GM23248 (cell line): ENCODE data around the gene BCL2A1. TPM values are rescaled to one million over a fixed set of nuclear protein-coding genes. Genes with fewer than 3 reads are reported as not detected.
A peak's percentile ranks its signal among the peaks of the same experiment; 100 is the strongest.

Source experiments
- DNase-seq: peaks from one replicate; pipeline ENCODE4 v3.0.0-alpha.2; 2015
- H2AFZ ChIP-seq: fragments of 200-600 bp; sonication (generic); 2 replicates; pipeline ENCODE4 v1.6.1; 2016; ENCODE audit warnings: antibody characterized with exemption
- H3F3A ChIP-seq: fragments of 200-600 bp; sonication (generic); 2 replicates; pipeline ENCODE4 v1.6.1; 2016; ENCODE audit warnings: mild to moderate bottlenecking, antibody characterized with exemption, mixed run types; ENCODE audit not compliant: insufficient read depth
- H3K27ac ChIP-seq: fragments of 200-600 bp; sonication (generic); 2 replicates; pipeline ENCODE4 v1.5.1; 2016; ENCODE audit warnings: mild to moderate bottlenecking
- H3K27me3 ChIP-seq: fragments of 200-600 bp; sonication (generic); replicated peaks from 2 replicates; pipeline ENCODE4 v1.6.1; 2016; ENCODE audit warnings: mild to moderate bottlenecking; ENCODE audit not compliant: insufficient read depth
- H3K36me3 ChIP-seq: fragments of 200-600 bp; sonication (generic); 2 replicates; pipeline ENCODE4 v1.6.1; 2016; ENCODE audit warnings: low read depth, mild to moderate bottlenecking
- H3K4me1 ChIP-seq: fragments of 200-600 bp; sonication (generic); 2 replicates; pipeline ENCODE4 v1.6.1; 2016; ENCODE audit warnings: mild to moderate bottlenecking; ENCODE audit not compliant: insufficient read depth
- H3K4me2 ChIP-seq: fragments of 200-600 bp; sonication (generic); one replicate; pipeline ENCODE4 v1.6.1; 2016; ENCODE audit warnings: mild to moderate bottlenecking; ENCODE audit not compliant: unreplicated experiment
- H3K4me3 ChIP-seq: fragments of 200-600 bp; sonication (generic); 2 replicates; pipeline ENCODE4 v1.5.1; 2016; ENCODE audit warnings: mild to moderate bottlenecking
- H3K79me2 ChIP-seq: fragments of 200-600 bp; sonication (generic); 2 replicates; pipeline ENCODE4 v1.6.1; 2016; ENCODE audit warnings: mild to moderate bottlenecking; ENCODE audit not compliant: insufficient read depth
- H3K9ac ChIP-seq: fragments of 200-600 bp; sonication (generic); 2 replicates; pipeline ENCODE4 v1.6.1; 2016; ENCODE audit warnings: mild to moderate bottlenecking
- H3K9me2 ChIP-seq: fragments of 200-600 bp; sonication (generic); 2 replicates; pipeline ENCODE4 v1.6.1; 2016; ENCODE audit warnings: mixed run types, mild to moderate bottlenecking, moderate library complexity; ENCODE audit not compliant: insufficient read depth
- H3K9me3 ChIP-seq: fragments of 200-600 bp; sonication (generic); one replicate; pipeline ENCODE4 v1.6.1; 2017; ENCODE audit warnings: low read depth
- H4K20me1 ChIP-seq: fragments of 200-600 bp; sonication (generic); 2 replicates; pipeline ENCODE4 v1.6.0; 2016; ENCODE audit not compliant: insufficient read depth
- EZH2 ChIP-seq: fragments of 200-600 bp; sonication (generic); IDR thresholded peaks from 2 replicates; pipeline ENCODE4 v1.6.1; 2018; ENCODE audit warnings: antibody characterized with exemption, mild to moderate bottlenecking; ENCODE audit not compliant: insufficient read depth, poor library complexity, severe bottlenecking
- EZH2phosphoT487 ChIP-seq: fragments of 200-600 bp; sonication (generic); IDR thresholded peaks from 2 replicates; pipeline ENCODE4 v1.6.1; 2018; ENCODE audit warnings: antibody characterized with exemption, moderate library complexity, mild to moderate bottlenecking, low read depth; ENCODE audit not compliant: insufficient read depth
- WGBS, 2 experiments: methylation state at CpG; one replicate each; pipeline ENCODE4 v1.1.6; 2015 to 2017; ENCODE audit warnings: low lambda C conversion rate in 2 of 2, low coverage in 1 of 2; ENCODE audit errors: missing lambda C conversion rate in 2 of 2; 5-methylcytosine and 5-hydroxymethylcytosine counted together
- in situ Hi-C: fragments of 300-500 bp; cut with MboI; formaldehyde crosslinking; loops from 2 replicates; pipeline ENCODE4 v1.15.0; 2020
- polyA plus RNA-seq: library from polyadenylated mRNA; unstranded; fragments of >200 nt; fragmentation: Nextera tagmentation; extraction: Ambion mirVana; gene quantifications from 2 replicates; pipeline ENCODE4 v1.2.1, GENCODE V29; 2016
- total RNA-seq: library from RNA; depleted of rRNA; stranded (reverse); fragments of >200 nt; shearing (Covaris generic); gene quantifications from 2 replicates; pipeline ENCODE4 v1.2.3, GENCODE V29; 2014

The BCL2A1 gene
- total and polyA plus RNA-seq, 2 experiments from 2014 or later = 1.0 TPM; not detected in 1

DNA sequence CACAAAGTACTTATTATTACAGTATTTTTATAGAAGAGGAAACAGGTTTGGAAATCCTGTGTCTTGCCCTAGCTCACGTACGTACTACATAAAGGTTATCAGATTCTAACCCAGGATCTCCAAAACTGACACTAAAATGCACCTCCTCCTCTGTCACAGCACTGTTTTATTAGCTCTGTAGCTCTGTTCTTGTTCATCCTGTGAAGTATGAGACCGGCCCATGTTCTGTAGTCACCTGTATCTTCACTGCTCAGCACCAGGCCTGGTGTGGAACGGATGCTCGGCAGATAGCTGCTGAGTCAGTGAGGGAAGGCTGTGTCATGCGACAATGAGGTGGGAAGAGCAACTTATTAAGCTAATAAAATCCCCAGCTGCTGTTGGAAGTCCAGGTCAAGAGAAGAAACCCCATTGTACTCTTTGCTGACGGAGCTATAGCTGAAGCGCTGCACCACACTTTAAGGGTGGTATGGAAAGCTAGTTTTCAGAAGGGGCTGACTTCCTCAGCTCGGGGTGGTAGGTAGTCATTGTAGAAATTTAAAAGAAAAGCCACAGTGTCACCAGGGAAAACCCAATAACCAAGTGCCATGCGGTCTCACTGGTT is 22.8 kb downstream of the BCL2A1 start:
- 75 to 78% methylated on average over 10 of the region's 10 CpGs for WGBS, 2 experiments
- no peak for DNase-seq
- in situ Hi-C loops = no loop called here

DNA sequence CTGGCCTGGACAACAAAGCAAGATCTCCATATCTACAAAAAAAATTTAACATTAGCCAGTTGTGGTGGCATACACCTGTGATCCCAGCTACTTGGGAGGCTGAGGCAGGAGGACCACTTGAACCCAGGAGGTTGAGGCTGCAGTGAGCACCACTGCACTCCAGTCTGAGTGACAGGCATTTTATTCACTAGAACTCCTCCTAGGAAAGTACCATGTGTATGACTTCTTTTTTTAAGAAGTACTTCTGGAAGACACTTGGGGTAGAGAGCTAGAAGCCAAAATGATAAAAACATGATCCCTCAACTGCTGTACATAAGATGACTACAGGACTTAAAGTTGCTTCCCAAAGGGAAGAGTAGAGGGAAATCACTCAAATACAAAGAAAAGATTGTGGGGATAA is 24.0 kb downstream of the BCL2A1 start:
- no peak for TF ChIP-seq EZH2phosphoT487
- no peak for TF ChIP-seq EZH2
- Histone ChIP-seq H2AFZ (no peak overlapping the region), H3K79me2 (no peaks in the 10 kb centered on the region), H3K4me3 (no peak overlapping the region), H3K9ac (no peak overlapping the region), H3K4me1 (peaks cover 17% of the 10 kb centered on the region), H3K36me3 (no peaks in the 10 kb centered on the region), H3K27ac (no peak overlapping the region), H3K4me2 (no peak overlapping the region), H4K20me1 (no peaks in the 10 kb centered on the region), H3K9me3 (no peaks in the 10 kb centered on the region), H3K27me3 (no peaks in the 10 kb centered on the region), H3F3A (peaks cover 14% of the 10 kb centered on the region), H3K9me2 (no peaks in the 10 kb centered on the region)
- DNase-seq = no peak
- in situ Hi-C loops = no loop called here

More for the DNA sequence above, 22.8 kb downstream of the BCL2A1 start:
- no peak overlapping the region for H3K4me3 ChIP-seq
- H3K9me2 ChIP-seq = no peaks in the 10 kb centered on the region
- H3F3A ChIP-seq = peaks cover 3% of the 10 kb centered on the region; the same call in 1 of the 2 replicates
- no peaks in the 10 kb centered on the region for H4K20me1 ChIP-seq
- no peaks in the 10 kb centered on the region for H3K27me3 ChIP-seq
- no peak overlapping the region for H2AFZ ChIP-seq
- H3K4me2 ChIP-seq = no peak overlapping the region
- TF ChIP-seq EZH2 = no peak
- no peak for TF ChIP-seq EZH2phosphoT487
- peaks cover 6% of the 10 kb centered on the region for H3K4me1 ChIP-seq
- H3K36me3 ChIP-seq = no peaks in the 10 kb centered on the region
- H3K79me2 ChIP-seq = no peaks in the 10 kb centered on the region
- H3K27ac ChIP-seq = no peak overlapping the region
- H3K9me3 ChIP-seq = no peaks in the 10 kb centered on the region
- H3K9ac ChIP-seq = no peak overlapping the region

DNA sequence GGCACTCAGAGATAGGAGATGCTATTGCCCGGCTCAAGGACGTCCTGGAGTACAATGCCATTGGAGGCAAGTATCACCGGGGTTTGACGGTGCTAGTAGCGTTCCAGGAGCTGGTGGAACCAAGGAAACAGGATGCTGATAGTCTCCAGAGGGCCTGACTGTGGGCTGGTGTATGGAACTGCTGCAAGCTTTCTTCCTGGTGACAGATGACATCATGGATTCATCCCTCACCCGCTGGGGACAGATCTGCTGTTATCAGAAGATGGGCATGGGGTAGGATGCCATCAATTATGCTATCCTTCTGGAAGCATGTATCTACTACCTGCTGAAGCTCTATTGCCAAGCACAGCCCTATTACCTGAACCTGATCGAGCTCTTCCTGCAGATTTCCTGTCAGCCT is 26.4 kb downstream of the BCL2A1 start:
- peaks cover 21% of the 10 kb centered on the region for H3K4me1 ChIP-seq
- 72 to 73% methylated on average over 7 of the region's 7 CpGs for WGBS, 2 experiments

DNA sequence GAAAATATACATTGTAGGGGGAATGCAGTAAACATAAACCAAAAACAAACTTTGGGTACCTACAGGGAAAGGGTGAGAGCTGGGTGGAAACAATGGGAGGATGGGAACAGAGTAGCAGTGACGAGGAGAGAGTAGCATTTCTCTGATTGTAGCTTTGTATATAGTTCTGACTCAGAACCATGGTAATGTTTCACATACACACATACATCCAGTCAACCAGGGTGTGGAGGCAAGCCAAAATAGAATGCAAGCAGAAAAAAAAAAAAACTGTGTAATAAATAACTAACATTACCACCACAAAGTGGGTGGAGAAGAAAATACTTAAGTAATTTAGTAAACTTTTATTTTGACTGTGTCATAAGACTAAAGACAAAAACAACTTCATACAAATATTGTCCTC is 27.2 kb downstream of the BCL2A1 start:
- no peaks in the 10 kb centered on the region for H3K9me2 ChIP-seq
- TF ChIP-seq EZH2 = no peak
- TF ChIP-seq EZH2phosphoT487 = no peak
- no peak overlapping the region for H3K9ac ChIP-seq
- no peaks in the 10 kb centered on the region for H4K20me1 ChIP-seq
- DNase-seq = peak; percentile 61
- peaks cover 21% of the 10 kb centered on the region for H3K4me1 ChIP-seq
- peak overlapping the region; percentile 29; the same call in 1 of the 2 replicates for H3K27ac ChIP-seq
- WGBS, 2 experiments = 26 to 29% methylated on average over 1 of the region's 1 CpG
- H3K27me3 ChIP-seq = no peaks in the 10 kb centered on the region
- H3K36me3 ChIP-seq = no peaks in the 10 kb centered on the region
- no peaks in the 10 kb centered on the region for H3K9me3 ChIP-seq
- H3K79me2 ChIP-seq = no peaks in the 10 kb centered on the region
- H3F3A ChIP-seq = peaks cover 18% of the 10 kb centered on the region
- H3K4me3 ChIP-seq = no peak overlapping the region
- no peak overlapping the region; the same call in 1 of the 2 replicates for H2AFZ ChIP-seq
- peak overlapping the region; percentile 31 for H3K4me2 ChIP-seq
- in situ Hi-C loops = no loop called here

More for the DNA sequence above, 26.4 kb downstream of the BCL2A1 start:
- no peak for DNase-seq
- TF ChIP-seq EZH2 (no peak), EZH2phosphoT487 (no peak)
- in situ Hi-C loops = no loop called here
- Histone ChIP-seq H3K27me3 (no peaks in the 10 kb centered on the region), H2AFZ (no peak overlapping the region), H3K4me2 (no peak overlapping the region), H3K4me3 (no peak overlapping the region), H3K9me3 (no peaks in the 10 kb centered on the region), H3K9ac (no peak overlapping the region), H3K79me2 (no peaks in the 10 kb centered on the region), H3F3A (peaks cover 18% of the 10 kb centered on the region), H4K20me1 (no peaks in the 10 kb centered on the region), H3K36me3 (no peaks in the 10 kb centered on the region), H3K9me2 (no peaks in the 10 kb centered on the region), H3K27ac (no peak overlapping the region)
